Measurements from ENCODE around the gene CRTC3.

Gene CRTC3

DNA sequence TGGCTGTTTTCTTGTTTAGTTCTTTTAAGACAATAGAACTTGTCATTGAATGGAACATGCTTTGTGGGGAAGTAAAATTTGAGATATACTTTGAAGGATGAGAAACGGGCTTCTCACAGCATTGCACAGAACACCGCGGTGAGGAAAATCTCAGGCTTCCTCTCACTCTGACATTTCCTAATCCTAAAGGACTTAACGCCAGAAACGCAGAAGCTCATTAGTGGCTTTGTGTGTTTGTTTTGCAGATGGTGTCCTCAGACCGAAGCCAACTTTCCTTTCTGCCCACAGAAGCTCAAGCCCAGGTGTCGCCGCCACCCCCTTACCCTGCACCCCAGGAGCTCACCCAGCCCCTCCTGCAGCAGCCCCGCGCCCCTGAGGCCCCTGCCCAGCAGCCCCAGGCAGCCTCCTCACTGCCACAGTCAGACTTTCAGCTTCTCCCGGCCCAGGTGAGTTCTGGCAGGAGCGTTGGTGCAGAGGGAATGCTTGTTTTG, 108.5 kb downstream of the CRTC3 start:
- no peak overlapping the region for H3K4me3 ChIP-seq (ENCODE audit: low read depth, low read length)
- DNase-seq (ENCODE audit: low read depth): peak; percentile 72
- peak; percentile 31; the same call in 1 of the 2 replicates for TF ChIP-seq MYC (IDR thresholded peaks at IDR 0.05; ENCODE audit: low read depth, low read length)
- TF ChIP-seq, protein P1, sequence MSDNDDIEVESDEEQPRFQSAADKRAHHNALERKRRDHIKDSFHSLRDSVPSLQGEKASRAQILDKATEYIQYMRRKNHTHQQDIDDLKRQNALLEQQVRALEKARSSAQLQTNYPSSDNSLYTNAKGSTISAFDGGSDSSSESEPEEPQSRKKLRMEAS (IDR thresholded peaks at IDR 0.05; ENCODE audit: low read depth, low read length): no peak

DNA sequence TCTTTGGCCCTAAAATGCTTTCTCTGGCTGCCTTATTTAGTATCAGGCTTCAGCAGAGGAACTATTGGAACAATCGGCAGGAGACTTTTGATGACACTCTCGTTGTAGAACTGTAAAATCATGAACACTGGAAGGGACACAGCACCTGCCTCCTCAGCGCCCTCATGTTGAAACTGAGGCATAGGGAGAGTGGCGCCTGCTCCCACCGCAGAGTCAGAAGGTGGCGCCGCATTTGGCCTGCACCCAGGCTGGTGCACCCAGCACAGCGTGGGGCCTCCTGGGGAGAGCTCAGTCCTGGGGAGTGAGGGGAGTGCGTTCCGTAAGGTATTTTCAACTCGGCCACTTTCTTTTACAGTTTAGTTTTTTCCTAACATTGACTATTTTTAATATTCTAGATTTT, 109.2 kb downstream of the CRTC3 start:
- no peak overlapping the region for H3K4me3 ChIP-seq (ENCODE audit: low read depth, low read length)
- TF ChIP-seq, protein P2, sequence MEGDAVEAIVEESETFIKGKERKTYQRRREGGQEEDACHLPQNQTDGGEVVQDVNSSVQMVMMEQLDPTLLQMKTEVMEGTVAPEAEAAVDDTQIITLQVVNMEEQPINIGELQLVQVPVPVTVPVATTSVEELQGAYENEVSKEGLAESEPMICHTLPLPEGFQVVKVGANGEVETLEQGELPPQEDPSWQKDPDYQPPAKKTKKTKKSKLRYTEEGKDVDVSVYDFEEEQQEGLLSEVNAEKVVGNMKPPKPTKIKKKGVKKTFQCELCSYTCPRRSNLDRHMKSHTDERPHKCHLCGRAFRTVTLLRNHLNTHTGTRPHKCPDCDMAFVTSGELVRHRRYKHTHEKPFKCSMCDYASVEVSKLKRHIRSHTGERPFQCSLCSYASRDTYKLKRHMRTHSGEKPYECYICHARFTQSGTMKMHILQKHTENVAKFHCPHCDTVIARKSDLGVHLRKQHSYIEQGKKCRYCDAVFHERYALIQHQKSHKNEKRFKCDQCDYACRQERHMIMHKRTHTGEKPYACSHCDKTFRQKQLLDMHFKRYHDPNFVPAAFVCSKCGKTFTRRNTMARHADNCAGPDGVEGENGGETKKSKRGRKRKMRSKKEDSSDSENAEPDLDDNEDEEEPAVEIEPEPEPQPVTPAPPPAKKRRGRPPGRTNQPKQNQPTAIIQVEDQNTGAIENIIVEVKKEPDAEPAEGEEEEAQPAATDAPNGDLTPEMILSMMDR (IDR thresholded peaks at IDR 0.05; ENCODE audit: low read depth, low read length): peak; percentile 8
- TF ChIP-seq, protein P1 (IDR thresholded peaks at IDR 0.05; ENCODE audit: low read depth, low read length): no peak
- no peak for DNase-seq (ENCODE audit: low read depth)

DNA sequence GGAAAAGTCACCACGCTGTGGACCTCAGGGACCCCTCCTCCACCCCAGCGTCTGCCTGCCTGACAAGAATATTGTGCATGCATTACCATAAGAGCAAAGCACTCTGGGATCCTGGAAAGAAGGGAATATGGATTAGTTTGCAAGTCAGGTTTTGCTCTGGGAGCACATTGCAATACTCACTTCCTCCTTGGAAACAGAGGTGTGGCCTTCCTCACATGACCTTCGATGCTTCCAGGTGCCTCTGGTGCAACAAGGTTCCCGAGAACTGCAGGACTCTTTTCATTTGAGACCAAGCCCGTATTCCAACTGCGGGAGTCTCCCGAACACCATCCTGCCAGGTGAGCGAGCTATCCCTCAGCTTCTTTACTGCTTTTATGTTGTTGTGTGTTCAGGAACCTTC, 111.1 kb downstream of the CRTC3 start:
- DNase-seq (ENCODE audit: low read depth): no peak
- H3K4me3 ChIP-seq (ENCODE audit: low read depth, low read length): no peak overlapping the region
- TF ChIP-seq, protein P1 (IDR thresholded peaks at IDR 0.05; ENCODE audit: low read depth, low read length): no peak
- TF ChIP-seq POLR2A (IDR thresholded peaks at IDR 0.05; ENCODE audit: extremely low read depth, insufficient read length): no peak
- no peak for TF ChIP-seq MYC (IDR thresholded peaks at IDR 0.05; ENCODE audit: low read depth, low read length)
- TF ChIP-seq, protein P2 (IDR thresholded peaks at IDR 0.05; ENCODE audit: low read depth, low read length): no peak

DNA sequence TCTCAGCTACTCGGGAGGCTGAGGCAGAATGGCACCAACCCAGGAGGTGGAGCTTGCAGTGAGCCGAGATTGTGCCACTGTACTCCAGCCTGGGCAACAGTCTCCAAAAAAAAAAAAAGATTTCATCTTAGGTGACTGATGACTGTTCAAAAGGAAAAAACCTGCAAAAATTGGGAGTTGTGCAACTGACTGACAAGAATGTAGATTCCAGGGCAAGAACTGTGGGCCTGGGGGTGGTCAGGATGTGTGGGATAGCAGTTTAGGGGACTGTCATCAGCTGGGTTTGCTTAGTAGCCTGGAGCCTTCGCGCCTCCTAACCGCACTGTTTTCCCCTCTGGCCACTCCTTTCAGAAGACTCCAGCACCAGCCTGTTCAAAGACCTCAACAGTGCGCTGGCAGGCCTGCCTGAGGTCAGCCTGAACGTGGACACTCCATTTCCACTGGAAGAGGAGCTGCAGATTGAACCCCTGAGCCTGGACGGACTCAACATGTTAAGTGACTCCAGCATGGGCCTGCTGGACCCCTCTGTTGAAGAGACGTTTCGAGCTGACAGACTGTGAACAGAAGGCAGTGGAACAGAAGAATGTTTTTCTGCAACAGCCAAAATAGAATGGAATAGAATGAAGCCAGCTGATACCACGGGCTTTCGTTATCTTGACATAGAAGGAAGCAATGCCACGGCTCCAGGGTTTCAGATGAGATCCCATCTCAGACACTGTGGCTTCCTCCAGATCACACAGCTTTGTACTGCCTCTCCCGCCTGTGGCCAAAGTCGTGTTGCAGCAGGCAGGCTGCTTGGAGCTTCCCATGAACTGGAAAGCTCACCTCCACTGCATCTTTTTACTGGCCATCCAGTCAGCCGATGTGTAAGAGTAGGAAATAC, 112.1 kb downstream of the CRTC3 start:
- no peak for DNase-seq (ENCODE audit: low read depth)
- H3K4me3 ChIP-seq (ENCODE audit: low read depth, low read length): no peak overlapping the region
- no peak for TF ChIP-seq POLR2A (IDR thresholded peaks at IDR 0.05; ENCODE audit: extremely low read depth, insufficient read length)
- TF ChIP-seq, protein P2 (IDR thresholded peaks at IDR 0.05; ENCODE audit: low read depth, low read length): no peak
- no peak for TF ChIP-seq MYC (IDR thresholded peaks at IDR 0.05; ENCODE audit: low read depth, low read length)
- TF ChIP-seq, protein P1 (IDR thresholded peaks at IDR 0.05; ENCODE audit: low read depth, low read length): no peak

DNA sequence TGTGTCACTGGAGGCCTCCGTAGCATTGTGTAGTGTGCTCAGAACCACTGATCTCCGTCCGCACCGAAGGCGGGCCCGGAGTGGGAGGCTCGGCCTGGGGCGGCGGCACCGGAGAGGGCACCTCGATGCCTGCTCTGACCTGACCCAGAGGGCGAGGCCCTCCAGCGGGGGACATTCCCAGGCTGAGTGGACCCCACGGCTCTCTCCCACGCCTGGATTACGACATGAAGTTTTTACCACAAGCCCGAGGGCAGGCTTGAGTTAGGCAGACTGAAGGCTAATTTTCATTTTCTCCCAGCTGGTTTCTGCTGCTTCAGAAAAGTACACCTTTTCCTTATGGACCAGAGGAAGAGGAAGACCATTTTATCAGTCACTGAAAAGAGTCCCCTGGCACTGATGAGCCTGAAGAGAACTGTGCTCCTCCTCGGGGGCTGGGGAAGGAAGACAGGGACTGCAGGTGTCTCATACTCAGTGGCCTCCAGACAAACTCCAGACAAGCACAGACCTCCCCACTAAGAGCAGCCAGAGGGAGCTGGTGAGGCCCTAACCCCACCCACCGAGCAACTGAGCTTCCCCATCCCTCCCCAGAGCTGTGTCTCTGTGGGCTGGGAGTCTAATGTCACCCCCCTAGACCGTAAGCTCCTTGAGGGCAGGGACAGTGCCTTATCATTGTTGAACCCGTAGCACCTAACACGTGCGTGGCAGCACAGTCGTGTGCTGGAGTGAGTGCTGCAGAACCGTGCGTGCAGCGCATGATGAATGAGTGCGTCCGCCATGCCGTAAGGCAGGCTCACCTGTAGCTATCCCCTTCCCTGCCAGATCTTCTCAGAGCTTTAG, 113.0 kb downstream of the CRTC3 start:
- TF ChIP-seq POLR2A (IDR thresholded peaks at IDR 0.05; ENCODE audit: extremely low read depth, insufficient read length): no peak
- TF ChIP-seq, protein P2 (IDR thresholded peaks at IDR 0.05; ENCODE audit: low read depth, low read length): peak; percentile 43

DNA sequence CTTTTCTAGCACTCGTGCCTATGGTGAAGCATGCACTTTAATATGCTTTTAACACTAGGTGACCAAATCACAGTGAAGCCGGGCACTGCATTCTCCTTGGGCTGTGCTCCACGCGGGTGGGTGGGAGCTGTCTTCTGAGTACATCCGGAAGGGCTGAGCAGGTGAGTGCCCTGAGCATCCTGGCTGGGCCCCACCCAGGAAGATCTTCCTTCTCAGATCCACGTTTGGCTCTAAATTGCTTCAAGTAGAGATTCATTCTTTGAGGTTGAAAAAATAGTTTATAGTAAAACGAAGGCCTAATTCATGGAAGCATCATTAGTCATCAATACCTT, 113.5 kb downstream of the CRTC3 start:
- H3K4me3 ChIP-seq (ENCODE audit: low read depth, low read length): no peak overlapping the region
- no peak for DNase-seq (ENCODE audit: low read depth)
- TF ChIP-seq, protein P2 (IDR thresholded peaks at IDR 0.05; ENCODE audit: low read depth, low read length): no peak
- TF ChIP-seq POLR2A (IDR thresholded peaks at IDR 0.05; ENCODE audit: extremely low read depth, insufficient read length): no peak
- TF ChIP-seq, protein P1 (IDR thresholded peaks at IDR 0.05; ENCODE audit: low read depth, low read length): no peak
- no peak for TF ChIP-seq MYC (IDR thresholded peaks at IDR 0.05; ENCODE audit: low read depth, low read length)

More for the DNA sequence above, 113.0 kb downstream of the CRTC3 start:
- DNase-seq (ENCODE audit: low read depth): peak; percentile 74
- H3K4me3 ChIP-seq (ENCODE audit: low read depth, low read length): no peak overlapping the region

Measured in NB4 (cell line).